ENCODE data around the gene TSEN15. TPM values are rescaled to one million over a fixed set of nuclear protein-coding genes. Genes with fewer than 3 reads are reported as not detected.
A peak's percentile ranks its signal among the peaks of the same experiment; 100 is the strongest.
"Not testable (repeated sequence)": the region's sequence is repeated elsewhere in the genome, so short reads cannot be mapped to it uniquely, and the experiment has no call there.

Gene TSEN15
- total RNA-seq, 1 experiment from 2014 or later = 81.1 TPM

DNA sequence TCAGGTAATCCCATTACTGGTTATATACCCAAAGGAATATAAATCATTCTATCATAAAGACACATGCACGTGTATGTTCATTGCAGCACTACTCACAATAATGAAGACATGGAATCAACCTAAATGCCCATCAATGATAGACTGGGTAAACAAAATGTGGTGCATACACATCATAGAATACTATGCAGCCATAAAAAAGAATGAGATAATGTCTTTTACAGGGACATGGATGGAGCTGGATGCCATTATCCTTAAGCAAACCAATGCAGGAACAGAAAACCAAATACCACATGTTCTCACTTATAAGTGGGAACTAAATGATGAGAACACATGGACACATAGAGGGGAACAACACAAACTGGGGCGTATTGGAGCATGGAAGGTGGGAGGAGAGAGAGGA, 8.2 kb upstream of the TSEN15 start:
- H3K4me3 ChIP-seq, H3K27me3 ChIP-seq, H3K9me3 ChIP-seq, DNase-seq, H3K36me3 ChIP-seq: not testable (repeated sequence)

DNA sequence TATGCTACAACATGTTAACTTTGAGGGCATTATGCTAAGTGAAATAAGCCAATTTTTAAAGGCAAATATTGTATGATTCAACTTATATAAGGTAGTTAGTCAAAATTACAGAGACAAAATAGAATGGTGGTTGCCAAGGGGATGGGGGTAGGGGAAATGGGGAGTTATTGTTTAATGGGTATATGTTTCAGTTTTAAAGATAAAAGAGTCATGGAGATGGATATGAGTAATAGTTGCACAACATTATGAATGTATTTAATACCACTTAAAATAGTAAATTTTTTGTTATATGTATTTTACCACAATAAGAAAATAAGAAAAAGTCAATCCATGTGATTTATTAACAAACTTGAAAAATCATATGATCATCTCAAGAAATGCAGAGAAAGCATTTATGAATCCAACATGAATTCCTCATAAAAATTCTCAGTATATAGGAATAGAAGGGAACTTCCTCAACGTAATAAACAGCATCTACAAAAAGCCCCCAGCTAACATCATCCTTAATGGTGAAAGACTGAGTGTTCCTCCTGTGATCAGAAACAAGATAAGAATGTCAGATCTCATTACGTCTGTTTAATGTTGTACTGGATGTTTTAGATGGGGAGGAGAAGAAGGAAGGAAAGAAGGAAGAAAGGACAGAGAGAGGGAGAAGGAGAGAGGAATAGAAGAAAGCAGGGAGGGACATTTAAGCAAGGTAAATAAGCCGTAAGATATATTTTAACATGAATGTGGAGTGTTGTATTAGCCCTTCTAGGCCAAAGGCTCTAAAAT, 6.7 kb upstream of the TSEN15 start:
- H3K36me3 ChIP-seq = no peaks in the 10 kb centered on the region
- no peaks in the 10 kb centered on the region for H3K9me3 ChIP-seq
- H3K27me3 ChIP-seq = no peaks in the 10 kb centered on the region
- no peak overlapping the region for H3K4me3 ChIP-seq
- no peak for DNase-seq

DNA sequence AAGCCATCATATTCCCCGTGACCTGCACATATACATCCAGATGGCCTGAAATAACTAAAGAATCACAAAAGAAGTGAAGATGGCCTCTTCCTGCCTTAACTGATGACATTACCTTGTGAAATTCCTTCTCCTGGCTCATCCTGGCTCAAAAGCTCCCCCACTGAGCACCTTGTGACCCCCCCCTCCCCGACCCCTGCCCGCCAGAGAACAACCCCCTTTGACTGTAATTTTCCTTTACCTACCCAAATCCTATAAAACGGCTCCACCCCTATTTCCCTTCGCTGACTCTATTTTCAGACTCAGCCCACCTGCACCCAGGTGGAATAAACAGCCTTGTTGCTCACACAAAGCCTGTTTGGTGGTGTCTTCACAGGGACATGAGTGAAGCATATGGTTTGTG, 4.0 kb upstream of the TSEN15 start:
- H3K4me3 ChIP-seq, H3K27me3 ChIP-seq, H3K9me3 ChIP-seq, H3K36me3 ChIP-seq, DNase-seq: not testable (repeated sequence)

DNA sequence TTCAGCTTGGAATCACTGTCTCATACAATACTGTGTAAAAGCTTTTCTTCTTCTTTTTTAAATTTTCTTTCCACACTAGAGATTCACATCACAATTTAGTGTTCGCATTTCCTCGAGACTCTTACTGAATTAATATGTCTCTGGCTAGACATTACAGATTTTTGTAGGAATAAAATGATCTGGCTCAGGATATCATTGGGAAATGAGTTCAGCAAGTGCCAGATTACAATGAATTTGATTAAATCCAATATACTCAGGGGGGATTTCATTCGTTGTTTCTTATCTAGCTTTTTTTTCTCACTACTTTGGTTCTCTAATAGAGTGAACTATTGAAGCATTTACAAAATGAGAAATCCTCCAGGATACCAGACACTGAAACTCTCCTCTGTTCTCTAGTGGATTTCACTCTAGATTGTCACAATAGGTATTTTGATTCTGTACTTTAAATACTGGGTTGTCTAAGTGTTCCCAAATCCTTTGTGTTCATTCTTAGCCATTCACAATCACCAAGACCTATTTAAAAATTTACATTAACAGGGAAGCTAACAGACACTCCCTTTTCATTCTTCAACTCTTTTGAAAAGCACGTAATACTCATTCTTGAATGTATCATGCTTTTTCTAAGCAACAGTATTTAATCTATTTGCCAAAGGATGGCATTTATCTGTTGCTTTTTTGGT, 2.8 kb upstream of the TSEN15 start:
- no peaks in the 10 kb centered on the region for H3K36me3 ChIP-seq

DNA sequence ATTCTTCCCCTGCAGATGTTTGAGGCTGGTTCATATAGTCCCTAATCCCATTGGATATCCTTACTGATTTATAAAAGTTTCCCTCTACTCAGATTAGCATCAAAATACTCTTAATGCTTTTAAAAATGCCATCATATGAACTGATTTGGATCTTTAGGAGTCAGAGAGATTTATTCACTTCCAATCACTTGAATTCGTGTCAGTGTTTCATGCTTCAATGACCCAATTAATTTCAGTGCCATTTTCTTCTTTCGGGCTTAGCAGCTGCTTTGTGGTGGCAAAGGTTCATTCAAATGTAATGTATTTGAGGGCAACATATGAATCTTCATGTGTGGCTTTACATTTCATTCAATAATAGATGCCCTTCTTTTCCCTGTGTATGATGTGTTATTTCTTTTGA, 2.2 kb upstream of the TSEN15 start:
- H3K36me3 ChIP-seq = peaks cover 2% of the 10 kb centered on the region
- no peaks in the 10 kb centered on the region for H3K27me3 ChIP-seq
- no peak for DNase-seq
- no peaks in the 10 kb centered on the region for H3K9me3 ChIP-seq
- H3K4me3 ChIP-seq = no peak overlapping the region

More for the DNA sequence above, 2.8 kb upstream of the TSEN15 start:
- Histone ChIP-seq H3K27me3 (no peaks in the 10 kb centered on the region), H3K4me3 (no peak overlapping the region), H3K9me3 (no peaks in the 10 kb centered on the region)
- DNase-seq = no peak

DNA sequence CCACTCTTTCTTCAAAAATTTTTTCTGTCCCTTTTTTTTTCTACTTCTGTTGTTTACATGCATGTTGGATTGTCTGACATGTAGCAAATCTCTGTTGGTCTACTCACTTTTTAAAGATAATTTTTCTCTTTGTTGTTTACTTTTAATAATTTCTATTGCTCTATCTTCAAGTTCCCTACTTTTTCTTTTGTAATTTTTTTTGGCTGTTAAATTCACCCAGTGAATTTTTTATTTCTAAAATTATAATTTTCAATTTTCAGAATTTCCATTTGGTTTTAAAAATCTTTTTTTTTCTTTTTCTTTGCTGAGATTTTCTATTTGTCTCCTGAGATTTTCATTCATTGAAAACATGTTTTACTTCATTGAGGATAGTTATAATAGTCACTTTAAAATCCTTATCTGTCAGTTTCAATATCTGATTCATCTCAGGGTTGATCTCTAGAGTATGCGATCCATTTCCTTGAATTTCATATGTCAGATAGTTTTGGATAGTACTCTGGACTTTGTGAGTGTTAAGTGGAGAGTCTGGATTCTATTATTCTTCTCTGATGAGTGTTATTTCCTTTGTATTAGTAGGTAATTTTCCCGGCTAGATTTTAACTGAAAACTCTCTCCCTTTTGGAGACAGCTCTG, 1.6 kb upstream of the TSEN15 start:
- Histone ChIP-seq H3K9me3 (no peaks in the 10 kb centered on the region), H3K36me3 (peaks cover 8% of the 10 kb centered on the region), H3K27me3 (no peaks in the 10 kb centered on the region), H3K4me3 (no peak overlapping the region)
- no peak for DNase-seq

DNA sequence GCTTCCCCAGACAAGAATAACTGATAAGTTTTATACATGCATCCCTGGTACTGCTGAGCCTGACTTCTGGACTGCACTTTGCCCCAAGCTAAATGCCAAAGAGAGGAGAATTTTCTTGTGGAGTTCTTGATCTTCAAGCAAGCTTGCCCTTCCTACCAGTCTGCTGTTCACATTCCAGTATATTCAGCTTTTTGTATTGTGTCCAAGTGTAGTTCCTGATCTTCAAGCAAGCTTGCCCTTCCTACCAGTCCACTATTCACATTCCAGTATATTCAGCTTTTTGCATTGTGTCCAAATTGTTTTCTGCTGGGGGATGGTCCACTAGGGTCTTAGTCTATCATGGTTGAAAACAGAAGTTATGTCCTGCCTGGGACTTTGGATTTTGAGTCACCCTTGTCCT, 894 bp upstream of the TSEN15 start:
- DNase-seq = no peak
- Histone ChIP-seq H3K27me3 (no peaks in the 10 kb centered on the region), H3K4me3 (peak overlapping the region; percentile 76), H3K9me3 (no peaks in the 10 kb centered on the region), H3K36me3 (peaks cover 15% of the 10 kb centered on the region)

DNA sequence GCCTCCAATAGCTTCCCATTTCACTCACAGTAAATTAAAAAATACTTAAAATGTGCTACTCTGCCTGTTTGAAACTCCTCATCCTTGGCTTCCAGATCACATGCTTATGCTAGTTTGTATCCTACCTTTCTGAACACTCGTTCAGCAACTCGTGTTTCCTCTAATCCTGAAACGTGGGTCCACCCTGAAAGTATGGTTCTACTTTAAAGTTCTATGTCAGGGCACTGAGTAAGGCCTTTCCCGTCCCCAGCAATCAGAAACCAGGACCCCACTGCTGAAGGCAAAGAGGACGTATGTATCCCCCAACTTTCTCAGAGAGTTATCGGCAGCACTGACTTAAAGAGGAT, 419 bp upstream of the TSEN15 start:
- H3K27me3 ChIP-seq = no peaks in the 10 kb centered on the region
- no peak for DNase-seq
- no peaks in the 10 kb centered on the region for H3K9me3 ChIP-seq
- peaks cover 19% of the 10 kb centered on the region for H3K36me3 ChIP-seq
- peak overlapping the region; percentile 76 for H3K4me3 ChIP-seq

DNA sequence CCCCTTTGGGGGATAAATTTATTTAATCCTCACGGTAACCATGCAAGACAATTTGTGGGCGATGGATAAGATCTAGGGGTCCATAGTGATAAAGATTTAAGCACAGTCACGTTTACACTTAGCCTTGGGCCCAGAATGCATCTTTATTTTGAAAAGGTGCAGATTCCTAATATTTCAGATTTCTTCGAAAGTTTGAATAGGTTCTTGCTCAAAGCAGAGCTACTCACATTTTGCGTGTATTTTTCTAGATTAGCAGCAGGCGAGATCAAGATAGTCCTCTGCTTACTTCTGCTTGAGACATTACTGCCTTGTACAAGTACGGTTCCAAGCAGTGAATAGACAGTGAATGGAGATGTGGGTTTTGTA, 647 bp downstream of the TSEN15 start:
- H3K27me3 ChIP-seq = no peaks in the 10 kb centered on the region
- no peaks in the 10 kb centered on the region for H3K9me3 ChIP-seq
- peaks cover 19% of the 10 kb centered on the region for H3K36me3 ChIP-seq
- H3K4me3 ChIP-seq = peak overlapping the region; percentile 76
- no peak for DNase-seq

DNA sequence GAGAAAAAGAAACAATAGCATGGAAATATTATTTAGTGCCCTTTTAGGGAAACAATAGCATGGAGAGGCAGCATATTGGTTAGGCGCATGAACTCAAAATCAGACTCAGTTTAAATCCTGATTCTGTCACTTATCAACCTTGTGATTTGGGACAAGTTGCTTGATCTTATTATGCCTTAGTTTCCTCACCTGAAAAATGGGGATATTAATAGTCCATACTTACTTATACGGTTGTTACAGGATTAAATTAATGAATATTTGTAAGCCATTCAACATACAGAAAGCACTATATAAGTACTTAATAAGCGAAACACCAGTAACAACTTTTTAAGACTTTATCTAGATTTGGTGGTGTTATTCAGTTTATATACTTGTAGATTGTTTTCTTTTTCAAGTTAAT, 1.2 kb downstream of the TSEN15 start:
- no peaks in the 10 kb centered on the region for H3K9me3 ChIP-seq

DNA sequence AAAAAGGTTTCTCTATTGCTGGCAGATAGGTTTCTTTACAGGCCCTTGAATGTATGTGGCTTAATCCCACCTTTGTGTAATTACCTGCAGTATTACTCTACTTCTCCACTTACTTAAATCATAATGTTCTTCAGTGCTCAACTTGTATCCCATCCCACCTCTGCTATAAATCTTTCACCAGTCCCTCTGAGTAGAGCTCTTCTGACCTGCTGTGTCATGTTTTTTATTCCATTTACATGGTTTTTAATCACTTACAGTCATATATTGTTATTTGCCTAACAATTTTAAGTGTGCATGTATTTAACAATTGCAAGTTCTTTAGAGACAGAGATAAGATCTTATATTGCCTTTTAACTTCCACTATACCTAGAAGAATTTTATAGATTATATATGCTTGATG, 2.4 kb downstream of the TSEN15 start:
- no peak overlapping the region for H3K4me3 ChIP-seq
- H3K27me3 ChIP-seq = no peaks in the 10 kb centered on the region
- no peak for DNase-seq
- H3K9me3 ChIP-seq = no peaks in the 10 kb centered on the region
- H3K36me3 ChIP-seq = peaks cover 23% of the 10 kb centered on the region

More for the DNA sequence above, 1.2 kb downstream of the TSEN15 start:
- H3K36me3 ChIP-seq = peaks cover 19% of the 10 kb centered on the region
- no peaks in the 10 kb centered on the region for H3K27me3 ChIP-seq
- DNase-seq = no peak
- H3K4me3 ChIP-seq = peak overlapping the region; percentile 76

DNA sequence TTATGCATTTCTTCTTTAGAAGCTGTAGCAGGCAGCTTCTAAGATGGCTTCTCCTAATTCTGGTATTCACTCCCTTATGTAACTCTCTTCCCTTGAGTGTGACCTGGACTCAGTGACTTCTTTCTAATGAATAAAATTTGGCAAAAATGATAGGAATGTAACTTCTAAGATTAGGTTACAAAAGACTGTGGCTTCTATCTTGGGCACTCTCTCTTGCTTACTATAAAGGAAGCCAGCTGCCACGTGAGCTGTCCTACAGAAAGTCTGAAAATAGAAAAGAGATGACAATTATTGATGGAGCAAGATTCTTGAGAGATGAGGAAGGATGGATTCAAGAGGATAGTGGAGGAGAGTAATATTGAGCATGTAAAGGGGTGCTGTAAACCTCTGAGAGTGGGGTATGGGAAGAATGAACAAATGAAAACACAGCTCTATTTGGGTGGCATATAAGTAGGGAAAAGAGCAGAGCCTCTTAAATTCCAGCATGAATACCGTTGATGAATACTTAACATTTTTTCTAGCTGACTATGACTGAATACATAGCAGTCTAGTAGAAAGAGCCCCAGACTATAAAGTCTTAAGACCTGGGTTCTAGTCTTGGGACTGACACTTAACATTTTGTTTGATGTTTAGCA, 5.5 kb downstream of the TSEN15 start:
- H3K9me3 ChIP-seq = peaks cover 4% of the 10 kb centered on the region; the same call in 1 of the 2 replicates
- DNase-seq = peak; percentile 33
- no peak overlapping the region for H3K4me3 ChIP-seq
- H3K36me3 ChIP-seq = peaks cover 47% of the 10 kb centered on the region
- no peaks in the 10 kb centered on the region for H3K27me3 ChIP-seq

DNA sequence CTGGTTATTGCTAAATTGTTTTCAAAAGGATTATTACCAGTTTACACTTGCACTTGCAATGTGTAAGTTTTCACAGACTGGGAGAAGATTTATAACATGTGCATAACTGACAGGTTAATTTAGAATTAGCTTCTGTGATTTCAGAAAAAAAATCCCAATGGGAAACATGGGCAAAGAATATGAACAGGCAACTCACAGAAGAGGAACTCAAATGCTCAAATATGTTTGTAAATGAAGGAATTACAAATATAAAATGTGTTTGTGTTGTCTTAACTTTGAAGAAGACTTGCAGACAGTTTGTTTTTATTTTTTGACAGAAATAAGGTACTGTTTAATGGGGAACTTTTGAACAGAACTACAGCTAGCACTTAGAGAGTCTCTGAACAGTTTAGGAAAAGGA, 8.4 kb downstream of the TSEN15 start:
- no peak for DNase-seq
- H3K4me3 ChIP-seq = no peak overlapping the region
- H3K36me3 ChIP-seq = peaks cover 59% of the 10 kb centered on the region
- no peaks in the 10 kb centered on the region for H3K27me3 ChIP-seq
- H3K9me3 ChIP-seq = peaks cover 4% of the 10 kb centered on the region; the same call in 1 of the 2 replicates

DNA sequence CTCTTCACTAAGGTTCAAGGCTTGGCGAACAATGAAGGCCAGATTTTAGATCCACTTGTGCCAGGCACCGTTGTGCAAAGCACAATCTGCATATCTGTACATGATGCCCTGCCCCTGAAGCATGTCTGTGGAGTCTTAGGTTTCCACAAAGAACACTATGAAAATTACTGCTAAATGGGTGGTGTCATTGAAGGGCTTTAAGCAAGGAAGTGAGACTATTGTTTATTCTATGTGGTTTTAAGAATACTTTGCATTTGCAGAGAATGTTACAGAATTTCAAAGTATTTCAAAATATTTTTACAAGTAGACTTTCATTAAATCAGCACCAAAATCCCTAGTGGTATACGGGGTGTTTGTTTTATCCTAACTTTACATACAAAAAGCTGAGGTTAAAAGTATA, 8.8 kb downstream of the TSEN15 start:
- Histone ChIP-seq H3K9me3 (peaks cover 4% of the 10 kb centered on the region; the same call in 1 of the 2 replicates), H3K27me3 (no peaks in the 10 kb centered on the region), H3K36me3 (peaks cover 59% of the 10 kb centered on the region), H3K4me3 (no peak overlapping the region)
- DNase-seq = no peak

DNA sequence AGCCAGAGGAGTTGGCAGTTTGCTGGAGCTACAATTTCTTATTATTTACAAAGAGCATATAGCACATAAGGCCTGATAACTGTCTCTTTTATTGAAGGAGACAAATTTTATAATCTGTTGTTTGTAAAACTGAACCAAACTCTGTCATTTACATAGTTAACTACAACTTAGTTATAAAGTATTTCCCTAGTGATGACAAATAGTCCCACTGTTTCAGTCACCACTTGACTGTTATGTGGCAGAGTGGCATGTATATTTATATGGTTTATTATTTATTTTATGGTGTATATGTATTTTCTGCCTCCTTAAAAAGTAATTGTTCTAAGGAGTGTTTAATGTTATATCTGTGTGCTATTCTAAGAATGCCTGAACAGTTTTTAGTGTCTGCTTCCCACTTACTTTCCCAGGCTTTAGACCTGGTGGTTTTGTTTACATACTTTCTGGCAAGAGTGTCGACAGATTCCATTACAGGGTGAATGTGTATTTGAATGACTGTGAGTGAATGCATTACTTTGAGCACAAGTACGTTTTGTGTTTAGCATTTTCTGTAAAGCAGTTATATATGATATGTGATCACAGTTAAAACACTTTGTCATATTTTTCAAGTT, 10.0 kb downstream of the TSEN15 start:
- Histone ChIP-seq H3K36me3 (peaks cover 56% of the 10 kb centered on the region), H3K4me3 (no peak overlapping the region), H3K27me3 (no peaks in the 10 kb centered on the region), H3K9me3 (peaks cover 4% of the 10 kb centered on the region; the same call in 1 of the 2 replicates)
- no peak for DNase-seq

DNA sequence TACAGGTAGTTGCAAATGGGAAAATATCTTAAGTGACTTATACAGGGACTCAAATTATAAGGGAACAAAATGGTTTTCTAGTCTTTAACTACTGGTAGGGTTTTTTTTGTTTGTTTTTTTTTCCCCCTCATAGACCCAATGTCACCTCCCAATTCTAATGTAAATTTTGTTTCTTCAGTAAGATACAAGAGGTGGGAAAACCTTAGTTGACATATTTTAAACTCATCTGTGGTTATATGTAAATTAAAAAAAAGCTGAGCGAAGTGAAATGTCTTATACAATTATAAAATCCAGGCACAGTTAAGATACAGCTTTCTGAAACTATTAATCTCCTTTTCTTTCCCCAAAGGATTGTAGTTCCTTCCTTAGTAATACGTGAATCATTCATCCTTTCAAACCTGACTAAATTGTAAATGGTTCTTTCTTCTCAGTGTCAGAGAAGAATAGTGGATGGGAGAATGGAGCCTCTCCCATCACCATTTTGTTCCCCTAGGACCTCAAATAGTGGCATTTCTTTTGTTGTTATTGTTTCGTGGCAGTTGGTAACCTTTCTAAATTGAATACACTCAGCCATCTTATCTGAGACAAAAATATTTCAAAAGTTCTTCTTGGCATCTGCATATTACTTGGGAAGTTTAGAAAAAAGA, 11.2 kb downstream of the TSEN15 start:
- DNase-seq = no peak

More for the DNA sequence above, 11.2 kb downstream of the TSEN15 start:
- Histone ChIP-seq H3K27me3 (no peaks in the 10 kb centered on the region), H3K9me3 (peaks cover 4% of the 10 kb centered on the region; the same call in 1 of the 2 replicates), H3K4me3 (no peak overlapping the region), H3K36me3 (peaks cover 58% of the 10 kb centered on the region)

All from MG63 (cell line).